Suprapubic skin (tissue), 4 donors: ENCODE measurements around the gene PRSS58. TPM values are rescaled to one million over a fixed set of nuclear protein-coding genes. Genes with fewer than 3 reads are reported as not detected.

ENCODE experiments used
- DNase-seq, 2 donors: peaks; one replicate each; pipeline ENCODE4 v3.0.0-alpha.2; 2019; ENCODE audit warnings: low spot score in 2 of 2
- H3K27ac ChIP-seq: fragments of 200-600 bp; sonication (generic); one replicate; pipeline ENCODE4 v1.5.1; 2019
- H3K27me3 ChIP-seq: fragments of 200-600 bp; sonication (generic); one replicate; pipeline ENCODE4 v1.5.1; 2019
- H3K36me3 ChIP-seq: fragments of 200-600 bp; sonication (generic); one replicate; pipeline ENCODE4 v1.5.1; 2019
- H3K4me1 ChIP-seq: fragments of 200-600 bp; sonication (generic); one replicate; pipeline ENCODE4 v1.5.1; 2019
- H3K4me3 ChIP-seq: fragments of 200-600 bp; sonication (generic); one replicate; pipeline ENCODE4 v1.5.1; 2019; ENCODE audit warnings: mild to moderate bottlenecking
- H3K9me3 ChIP-seq: fragments of 200-600 bp; sonication (generic); one replicate; pipeline ENCODE4 v1.5.1; 2019
- EP300 ChIP-seq: sonication (generic); formaldehyde crosslinking; IDR thresholded peaks from one replicate; pipeline ENCODE4 v1.6.1; 2017; ENCODE audit warnings: antibody characterized with exemption
- POLR2A ChIP-seq, 2 donors: fragments of 450-650 bp; IDR thresholded peaks; one replicate each; pipeline ENCODE4 v1.6.1; 2017; ENCODE audit warnings: antibody characterized with exemption in 2 of 2, mild to moderate bottlenecking in 2 of 2, moderate library complexity in 2 of 2
- POLR2AphosphoS5 ChIP-seq, 3 donors: sonication (generic); formaldehyde crosslinking; IDR thresholded peaks; one replicate each; pipeline ENCODE4 v1.6.1; 2017; ENCODE audit warnings: antibody characterized with exemption in 3 of 3
- WGBS: methylation state at CpG from one replicate; pipeline ENCODE4 v1.1.5; 2018; 5-methylcytosine and 5-hydroxymethylcytosine counted together
- total RNA-seq, 4 donors: library from RNA; depleted of rRNA; stranded (reverse); fragments of >200 nt; gene quantifications; one replicate each; pipeline ENCODE4 v1.1.0, GENCODE V29; 2016
- TF ChIP-seq, protein P1 (sequence below), 2 donors: fragments of 200-600 bp in 1 of 2; fragments of 450-650 bp in 1 of 2; sonication (generic) in 1 of 2; IDR thresholded peaks; one replicate each; pipeline ENCODE4 v1.5.1; 2016 to 2019; ENCODE audit warnings: antibody characterized with exemption in 2 of 2, mild to moderate bottlenecking in 1 of 2, moderate library complexity in 1 of 2

Gene PRSS58
- total RNA-seq, 4 donors from 2014 or later: not detected

DNA sequence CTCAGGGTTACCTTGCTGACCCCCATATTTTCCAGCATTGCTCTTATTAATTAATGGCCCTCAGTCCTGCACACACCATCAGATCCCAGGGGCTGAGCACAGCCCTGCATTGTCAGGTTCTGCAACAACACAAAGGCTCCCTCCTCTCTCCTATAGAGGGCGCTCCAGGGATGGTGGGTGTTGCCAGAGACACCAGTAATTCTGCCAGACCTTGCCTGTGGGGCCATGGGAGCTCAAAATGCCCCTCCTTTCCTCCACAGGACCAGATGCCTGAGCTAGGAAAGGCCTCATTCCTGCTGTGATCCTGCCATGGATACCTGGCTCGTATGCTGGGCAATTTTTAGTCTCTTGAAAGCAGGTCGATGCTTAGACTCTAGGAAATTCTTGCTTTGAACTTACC, 42.8 kb upstream of the PRSS58 start:
- no peak for TF ChIP-seq EP300
- TF ChIP-seq, protein P1, sequence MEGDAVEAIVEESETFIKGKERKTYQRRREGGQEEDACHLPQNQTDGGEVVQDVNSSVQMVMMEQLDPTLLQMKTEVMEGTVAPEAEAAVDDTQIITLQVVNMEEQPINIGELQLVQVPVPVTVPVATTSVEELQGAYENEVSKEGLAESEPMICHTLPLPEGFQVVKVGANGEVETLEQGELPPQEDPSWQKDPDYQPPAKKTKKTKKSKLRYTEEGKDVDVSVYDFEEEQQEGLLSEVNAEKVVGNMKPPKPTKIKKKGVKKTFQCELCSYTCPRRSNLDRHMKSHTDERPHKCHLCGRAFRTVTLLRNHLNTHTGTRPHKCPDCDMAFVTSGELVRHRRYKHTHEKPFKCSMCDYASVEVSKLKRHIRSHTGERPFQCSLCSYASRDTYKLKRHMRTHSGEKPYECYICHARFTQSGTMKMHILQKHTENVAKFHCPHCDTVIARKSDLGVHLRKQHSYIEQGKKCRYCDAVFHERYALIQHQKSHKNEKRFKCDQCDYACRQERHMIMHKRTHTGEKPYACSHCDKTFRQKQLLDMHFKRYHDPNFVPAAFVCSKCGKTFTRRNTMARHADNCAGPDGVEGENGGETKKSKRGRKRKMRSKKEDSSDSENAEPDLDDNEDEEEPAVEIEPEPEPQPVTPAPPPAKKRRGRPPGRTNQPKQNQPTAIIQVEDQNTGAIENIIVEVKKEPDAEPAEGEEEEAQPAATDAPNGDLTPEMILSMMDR (IDR thresholded peaks at IDR 0.05): no peak
- TF ChIP-seq POLR2A (IDR thresholded peaks at IDR 0.05): no peak
- TF ChIP-seq POLR2AphosphoS5 (IDR thresholded peaks at IDR 0.05): no peak
- H3K4me3 ChIP-seq: no peak overlapping the region
- no peak for DNase-seq
- no peaks in the 10 kb centered on the region for H3K9me3 ChIP-seq
- no peak overlapping the region for H3K27ac ChIP-seq
- H3K27me3 ChIP-seq: no peaks in the 10 kb centered on the region
- no peaks in the 10 kb centered on the region for H3K36me3 ChIP-seq
- no peaks in the 10 kb centered on the region for H3K4me1 ChIP-seq
- 53% methylated on average over 3 of the region's 3 CpGs for WGBS

DNA sequence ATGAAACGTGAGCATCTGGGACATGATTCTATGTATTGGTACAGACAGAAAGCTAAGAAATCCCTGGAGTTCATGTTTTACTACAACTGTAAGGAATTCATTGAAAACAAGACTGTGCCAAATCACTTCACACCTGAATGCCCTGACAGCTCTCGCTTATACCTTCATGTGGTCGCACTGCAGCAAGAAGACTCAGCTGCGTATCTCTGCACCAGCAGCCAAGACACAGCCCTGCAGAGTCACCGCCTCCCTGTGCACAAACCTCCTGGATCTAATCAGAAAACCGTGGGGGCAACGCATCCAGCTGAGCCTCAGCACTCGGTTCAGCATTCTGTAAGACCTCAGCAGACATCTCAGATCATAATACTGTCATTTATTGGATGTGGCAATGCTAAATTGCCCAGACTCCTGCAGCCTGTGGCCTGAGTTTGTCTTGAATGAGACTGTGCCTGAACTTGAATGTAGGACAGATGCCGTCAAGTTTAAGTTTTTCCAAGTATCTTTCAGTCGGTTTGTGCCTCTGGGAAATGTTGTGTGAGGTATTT, 41.5 kb upstream of the PRSS58 start:
- Histone ChIP-seq H3K27me3 (no peaks in the 10 kb centered on the region), H3K36me3 (no peaks in the 10 kb centered on the region), H3K4me3 (no peak overlapping the region), H3K27ac (no peak overlapping the region), H3K9me3 (no peaks in the 10 kb centered on the region), H3K4me1 (no peaks in the 10 kb centered on the region)
- TF ChIP-seq POLR2AphosphoS5 (IDR thresholded peaks at IDR 0.05) (no peak), EP300 (no peak), POLR2A (IDR thresholded peaks at IDR 0.05) (no peak)
- TF ChIP-seq, protein P1 (IDR thresholded peaks at IDR 0.05): no peak
- WGBS: 29% methylated on average over 10 of the region's 10 CpGs
- DNase-seq: no peak

DNA sequence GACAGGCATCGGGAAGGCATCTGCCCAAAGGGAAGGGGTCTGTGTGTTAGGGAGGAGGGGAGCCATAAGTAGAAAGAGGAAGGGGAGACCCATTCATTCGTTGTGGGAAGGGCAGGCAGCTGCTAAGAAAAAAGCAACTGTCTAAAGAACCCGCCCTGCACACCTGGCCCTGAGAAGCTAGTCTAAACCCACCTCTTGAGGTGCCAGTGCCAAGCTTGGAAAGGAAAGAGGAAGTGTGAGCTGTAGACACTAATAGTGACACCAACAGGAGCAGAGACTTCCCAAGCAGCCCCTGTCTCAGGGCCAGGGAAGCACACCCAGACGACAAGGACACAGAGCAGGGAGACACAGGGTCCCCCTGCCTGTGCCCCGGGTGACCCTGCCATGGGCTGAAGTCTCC, 40.8 kb upstream of the PRSS58 start:
- Histone ChIP-seq H3K36me3 (no peaks in the 10 kb centered on the region), H3K27ac (no peak overlapping the region), H3K4me3 (no peak overlapping the region), H3K4me1 (no peaks in the 10 kb centered on the region), H3K27me3 (no peaks in the 10 kb centered on the region), H3K9me3 (no peaks in the 10 kb centered on the region)
- TF ChIP-seq POLR2AphosphoS5 (IDR thresholded peaks at IDR 0.05) (no peak), EP300 (no peak), POLR2A (IDR thresholded peaks at IDR 0.05) (no peak)
- TF ChIP-seq, protein P1 (IDR thresholded peaks at IDR 0.05): no peak
- WGBS: 32% methylated on average over 4 of the region's 5 CpGs
- no peak for DNase-seq

DNA sequence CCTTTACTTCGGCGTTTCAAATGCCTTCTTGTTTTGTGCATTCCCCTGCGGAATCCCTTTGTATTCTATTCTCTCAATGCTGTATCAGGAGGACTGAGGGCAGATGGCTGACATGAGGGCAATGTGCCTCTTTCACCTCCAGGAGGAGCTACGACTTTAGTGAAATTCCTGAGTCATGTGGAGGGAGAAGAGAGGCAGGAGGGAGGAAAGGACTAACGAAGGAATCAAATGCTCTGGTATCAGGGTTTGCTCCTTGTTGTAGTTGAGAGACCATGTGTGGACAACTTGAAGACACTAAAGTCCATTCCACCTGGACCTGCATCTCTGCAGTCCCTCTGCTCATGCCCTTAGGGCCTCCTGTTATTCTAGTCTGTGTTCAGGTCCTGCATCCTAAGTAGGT, 40.2 kb upstream of the PRSS58 start:
- Histone ChIP-seq H3K36me3 (no peaks in the 10 kb centered on the region), H3K27ac (no peak overlapping the region), H3K4me3 (no peak overlapping the region), H3K9me3 (no peaks in the 10 kb centered on the region), H3K27me3 (no peaks in the 10 kb centered on the region), H3K4me1 (no peaks in the 10 kb centered on the region)
- TF ChIP-seq POLR2AphosphoS5 (IDR thresholded peaks at IDR 0.05): no peak
- TF ChIP-seq POLR2A (IDR thresholded peaks at IDR 0.05): no peak
- DNase-seq: no peak
- 43% methylated on average over 5 of the region's 5 CpGs for WGBS

DNA sequence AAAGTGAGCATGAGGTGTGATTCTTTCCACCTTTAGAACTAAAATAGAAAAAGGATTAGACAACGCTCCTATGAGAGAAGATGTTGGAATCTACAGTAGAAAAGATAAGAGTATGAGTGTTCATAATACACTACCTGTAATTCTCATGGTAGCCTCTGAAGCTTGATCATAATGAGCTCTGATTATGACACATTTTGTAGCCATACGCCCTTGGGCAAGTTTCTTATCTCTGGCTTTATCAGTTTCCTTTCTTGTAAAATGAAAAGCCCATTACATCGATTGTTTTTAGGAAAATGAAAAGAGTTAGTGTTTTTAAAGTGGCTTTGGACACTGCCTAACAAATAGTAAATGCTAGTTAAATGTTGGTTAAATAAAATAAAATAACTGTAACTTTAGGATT, 22.4 kb upstream of the PRSS58 start:
- Histone ChIP-seq H3K9me3 (peaks cover 3% of the 10 kb centered on the region), H3K4me3 (no peak overlapping the region), H3K4me1 (no peaks in the 10 kb centered on the region), H3K36me3 (no peaks in the 10 kb centered on the region), H3K27ac (no peak overlapping the region), H3K27me3 (no peaks in the 10 kb centered on the region)
- no peak for DNase-seq
- 54% methylated on average over 3 of the region's 3 CpGs for WGBS
- TF ChIP-seq POLR2A (IDR thresholded peaks at IDR 0.05): no peak
- TF ChIP-seq EP300: no peak
- TF ChIP-seq, protein P1 (IDR thresholded peaks at IDR 0.05): no peak
- no peak for TF ChIP-seq POLR2AphosphoS5 (IDR thresholded peaks at IDR 0.05)

DNA sequence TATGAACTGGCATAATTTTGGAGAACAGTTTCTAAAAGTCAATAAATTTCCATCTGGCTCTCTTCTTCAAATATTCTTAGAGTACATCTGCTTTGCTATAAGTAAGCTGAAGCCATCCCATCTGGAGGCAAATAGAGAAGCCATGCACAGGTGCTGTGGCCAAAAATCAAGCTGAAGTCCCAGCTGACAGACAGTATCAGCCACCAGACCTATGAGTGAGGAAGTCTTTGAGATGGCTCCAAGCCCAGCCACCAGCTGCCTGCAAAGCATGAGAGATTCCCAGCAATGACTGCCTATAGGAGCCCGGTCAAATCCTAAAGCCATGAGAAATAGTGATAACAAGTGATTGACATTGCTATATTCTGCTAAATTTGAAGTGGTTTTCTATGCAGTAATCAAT, 21.7 kb upstream of the PRSS58 start:
- Histone ChIP-seq H3K4me3 (no peak overlapping the region), H3K27me3 (no peaks in the 10 kb centered on the region), H3K4me1 (no peaks in the 10 kb centered on the region), H3K9me3 (peaks cover 3% of the 10 kb centered on the region), H3K27ac (no peak overlapping the region), H3K36me3 (no peaks in the 10 kb centered on the region)
- no peak for DNase-seq
- WGBS: 75% methylated on average over 1 of the region's 1 CpG
- TF ChIP-seq EP300: no peak
- TF ChIP-seq POLR2A (IDR thresholded peaks at IDR 0.05): no peak
- TF ChIP-seq, protein P1 (IDR thresholded peaks at IDR 0.05): no peak
- TF ChIP-seq POLR2AphosphoS5 (IDR thresholded peaks at IDR 0.05): no peak
